ENCODE data around the gene GAS7.

GRCh38 chr17:10033959-10034358, 164.4 kb downstream of the GAS7 start:
- TF ChIP-seq PPARA (CRISPR knock-in tag; IDR thresholded peaks at IDR 0.05; ENCODE audit: borderline replicate concordance) (no peak), PATZ1 (CRISPR knock-in tag; IDR thresholded peaks at IDR 0.05; ENCODE audit: borderline replicate concordance) (no peak), ZFP3 (CRISPR knock-in tag; IDR thresholded peaks at IDR 0.05) (no peak), OSR1 (CRISPR knock-in tag; IDR thresholded peaks at IDR 0.05) (no peak), ISL1 (CRISPR knock-in tag; IDR thresholded peaks at IDR 0.05) (no peak), CREB5 (CRISPR knock-in tag; IDR thresholded peaks at IDR 0.05; ENCODE audit: low read depth) (no peak), ZFP30 (CRISPR knock-in tag; IDR thresholded peaks at IDR 0.05) (no peak), ZNF70 (CRISPR knock-in tag; IDR thresholded peaks at IDR 0.05) (no peak), ZC3H10 (CRISPR knock-in tag; IDR thresholded peaks at IDR 0.05) (no peak), TOX (CRISPR knock-in tag; IDR thresholded peaks at IDR 0.05; ENCODE audit: borderline replicate concordance) (no peak), RARB (CRISPR knock-in tag; IDR thresholded peaks at IDR 0.05) (no peak)
